HG03432 (cell line): ENCODE data around the gene SP3.

Experiments
- ATAC-seq: cut with Tn5 transposase; IDR thresholded peaks from one replicate; pipeline ENCODE4 v1.9.1; 2021; ENCODE audit warnings: mild to moderate bottlenecking, moderate library complexity; ENCODE audit not compliant: unreplicated experiment

The SP3 gene

GRCh38 chr2:173947131-173947530, 18.0 kb downstream of the SP3 start:
- ATAC-seq, result no peak

- ATAC-seq, result no peak
These were observed 21.4 kb downstream of the SP3 start for GRCh38 chr2:173943738-173944137.

- ATAC-seq, result no peak
These were observed 22.2 kb downstream of the SP3 start for GRCh38 chr2:173942861-173943523.

- ATAC-seq, result no peak
These were observed 23.6 kb downstream of the SP3 start for GRCh38 chr2:173941567-173941966.

- no peak for ATAC-seq
These were observed 24.8 kb downstream of the SP3 start for GRCh38 chr2:173940208-173941020.

- no peak for ATAC-seq
These were observed 26.3 kb downstream of the SP3 start for GRCh38 chr2:173938700-173939384.

- no peak for ATAC-seq
These were observed 29.9 kb downstream of the SP3 start for GRCh38 chr2:173935305-173935704.

- no peak for ATAC-seq
These were observed 30.3 kb downstream of the SP3 start for GRCh38 chr2:173934895-173935294.

- ATAC-seq, result no peak
These were observed 33.4 kb downstream of the SP3 start for GRCh38 chr2:173931751-173932150.

- ATAC-seq, result no peak
These were observed 35.7 kb downstream of the SP3 start for GRCh38 chr2:173929441-173929840.

GRCh38 chr2:173926875-173927274, 38.3 kb downstream of the SP3 start:
- ATAC-seq, result no peak

GRCh38 chr2:173924285-173924684, 40.9 kb downstream of the SP3 start:
- ATAC-seq, result no peak

GRCh38 chr2:173922760-173923159, 42.4 kb downstream of the SP3 start:
- no peak for ATAC-seq

- ATAC-seq, result no peak
These were observed 43.1 kb downstream of the SP3 start for GRCh38 chr2:173922068-173922467.

- ATAC-seq, result no peak
These were observed 50.9 kb downstream of the SP3 start for GRCh38 chr2:173914055-173914927.

GRCh38 chr2:173909846-173910245, 55.3 kb downstream of the SP3 start:
- no peak for ATAC-seq

GRCh38 chr2:173906626-173907025, 58.5 kb downstream of the SP3 start:
- no peak for ATAC-seq

- ATAC-seq, result no peak
These were observed 61.4 kb downstream of the SP3 start for GRCh38 chr2:173903601-173904394.

- peak; percentile 53 for ATAC-seq
These were observed 66.2 kb downstream of the SP3 start for GRCh38 chr2:173898996-173899395.

- ATAC-seq, result peak; percentile 92
These were observed 67.0 kb downstream of the SP3 start for GRCh38 chr2:173898178-173898668.
